HepG2 (cell line): Measurements from ENCODE around the gene VDAC2. TPM values are rescaled to one million over a fixed set of nuclear protein-coding genes. Genes with fewer than 3 reads are reported as not detected.

ENCODE experiments used
- ATAC-seq: fragments of 200-7000 bp; cut with Tn5 transposase; 3 replicates; pipeline ENCODE4 v1.9.1; 2020; ENCODE audit warnings: mild to moderate bottlenecking, moderate library complexity
- BruUV-seq: library from RNA; stranded (reverse); fragments of 400-500 nt; replicated peaks from 2 replicates; lab custom pipeline; 2021; lab: Mats Ljungman, UMichigan
- CTCF ChIA-PET: fragments of 300-600 bp; formaldehyde crosslinking; extraction: SDS; loops from one replicate; lab custom pipeline; 2021; ENCODE audit warnings: low total read pairs, inconsistent platforms, low intra/inter-chr PET ratio; lab: Yijun Ruan, JAX
- POLR2A ChIA-PET: fragments of 350-600 bp; sonication (Branson Sonifier 250); formaldehyde crosslinking; loops from one replicate; lab custom pipeline; 2020; ENCODE audit warnings: antibody characterized with exemption, inconsistent platforms; lab: Yijun Ruan, JAX
- DNase-seq: peaks from one replicate; pipeline ENCODE4 v3.0.0-alpha.2; 2015; ENCODE audit warnings: low spot score
- FAIRE-seq: peaks from 3 replicates; lab custom pipeline; 2011; peaks lifted over from hg19 to GRCh38; lab: Jason Lieb, UNC
- H2AFZ ChIP-seq: one replicate; pipeline ENCODE4 v1.6.1; 2011; ENCODE audit warnings: low read length, inconsistent platforms
- H3K27ac ChIP-seq: fragments of 300-600 bp; 3 replicates; pipeline ENCODE4 v1.8.0; 2011; ENCODE audit warnings: mixed run types, mild to moderate bottlenecking, mixed read lengths, low read length, inconsistent platforms; ENCODE audit not compliant: insufficient read depth; ENCODE audit errors: extremely low read length
- H3K27me3 ChIP-seq, 2 experiments: fragments of 200-600 bp in 1 of 2; 2 replicates in 1 of 2; 3 replicates in 1 of 2; pipeline versions ENCODE4 v1.6.0 to v1.8.0; 2011; ENCODE audit warnings: low read length in 2 of 2, mild to moderate bottlenecking in 2 of 2, moderate library complexity in 2 of 2, inconsistent platforms in 1 of 2; ENCODE audit not compliant: insufficient read depth in 2 of 2, control insufficient read depth in 1 of 2
- H3K36me3 ChIP-seq, 2 experiments: fragments of 200-600 bp in 1 of 2; replicated peaks in 1 of 2; 2 replicates in 1 of 2; 3 replicates in 1 of 2; pipeline versions ENCODE4 v1.5.1 to v1.8.0; 2011; ENCODE audit warnings: low read length in 2 of 2, inconsistent platforms in 1 of 2; ENCODE audit not compliant: insufficient read depth in 2 of 2, control insufficient read depth in 1 of 2
- H3K4me1 ChIP-seq: 2 replicates; pipeline ENCODE4 v1.5.1; 2012; ENCODE audit warnings: low read length, inconsistent platforms; ENCODE audit not compliant: insufficient read depth
- H3K4me2 ChIP-seq: 2 replicates; pipeline ENCODE4 v1.6.0; 2011; ENCODE audit warnings: low read depth, low read length, inconsistent platforms
- H3K4me3 ChIP-seq, 3 experiments: fragments of 200-600 bp in 1 of 3; sonication (generic), shearing (Covaris generic) in 1 of 3; replicated peaks in 1 of 3; 2 replicates each; pipeline ENCODE4 v1.5.1; 2011 to 2016; ENCODE audit warnings: low read length in 3 of 3, inconsistent platforms in 2 of 3, low read depth in 2 of 3, mild to moderate bottlenecking in 2 of 3, control low read depth in 1 of 3, mixed read lengths in 1 of 3; ENCODE audit not compliant: insufficient read depth in 1 of 3
- H3K79me2 ChIP-seq: one replicate; pipeline ENCODE4 v1.6.1; 2011; ENCODE audit warnings: low read length, inconsistent platforms; ENCODE audit not compliant: insufficient read depth
- H3K9ac ChIP-seq: 2 replicates; pipeline ENCODE4 v1.6.0; 2011; ENCODE audit warnings: mild to moderate bottlenecking, low read depth, low read length, inconsistent platforms; ENCODE audit not compliant: insufficient read depth
- H3K9me3 ChIP-seq: 2 replicates; pipeline ENCODE4 v1.5.1; 2012; ENCODE audit warnings: mild to moderate bottlenecking, low read length
- H4K20me1 ChIP-seq: 2 replicates; pipeline ENCODE4 v1.6.0; 2011; ENCODE audit warnings: inconsistent platforms, mild to moderate bottlenecking, low read length, moderate library complexity; ENCODE audit not compliant: insufficient read depth
- MAFK ChIP-seq, 2 experiments: IDR thresholded peaks in 1 of 2; conservative IDR thresholded peaks in 1 of 2; 2 replicates each; pipeline ENCODE4 v1.6.1; 2011; ENCODE audit warnings: improper control_type of control experiment in 2 of 2, low read length in 2 of 2
- MTA3 ChIP-seq: sonication (generic); formaldehyde crosslinking; IDR thresholded peaks from 2 replicates; pipeline ENCODE4 v1.4.0; 2020; ENCODE audit warnings: missing genetic modification reagents
- NFAT5 ChIP-seq: sonication (generic); formaldehyde crosslinking; IDR thresholded peaks from 2 replicates; pipeline ENCODE4 v1.4.0; 2020; ENCODE audit warnings: missing genetic modification reagents
- NFIB ChIP-seq: sonication (generic); formaldehyde crosslinking; IDR thresholded peaks from 2 replicates; pipeline ENCODE4 v1.9.0; 2021; ENCODE audit warnings: missing genetic modification reagents, mild to moderate bottlenecking, borderline replicate concordance
- NR0B2 ChIP-seq: sonication (generic); formaldehyde crosslinking; IDR thresholded peaks from 2 replicates; pipeline ENCODE4 v1.4.0; 2020; ENCODE audit warnings: mild to moderate bottlenecking, missing genetic modification reagents
- REL ChIP-seq: sonication (generic); formaldehyde crosslinking; conservative IDR thresholded peaks from 2 replicates; pipeline ENCODE4 v1.8.0; 2022; ENCODE audit warnings: mild to moderate bottlenecking, missing genetic modification reagents, moderate library complexity
- RXRA ChIP-seq: sonication (generic); formaldehyde crosslinking; IDR thresholded peaks from 2 replicates; pipeline ENCODE4 v1.5.1; 2020; ENCODE audit warnings: missing genetic modification reagents
- SMYD3 ChIP-seq: sonication (generic); formaldehyde crosslinking; IDR thresholded peaks from 2 replicates; pipeline ENCODE4 v1.8.1; 2023; ENCODE audit warnings: mild to moderate bottlenecking, missing genetic modification reagents
- XBP1 ChIP-seq: sonication (generic); formaldehyde crosslinking; IDR thresholded peaks from 2 replicates; pipeline ENCODE4 v1.5.0; 2020; ENCODE audit warnings: missing genetic modification reagents
- ZFP82 ChIP-seq: sonication (generic); formaldehyde crosslinking; IDR thresholded peaks from 2 replicates; pipeline ENCODE4 v1.5.1; 2020; ENCODE audit warnings: mild to moderate bottlenecking, missing genetic modification reagents, borderline replicate concordance
- ZNF333 ChIP-seq: sonication (generic); formaldehyde crosslinking; IDR thresholded peaks from 2 replicates; pipeline ENCODE4 v1.4.0; 2020; ENCODE audit warnings: mild to moderate bottlenecking, missing genetic modification reagents, borderline replicate concordance
- WGBS: methylation state at CpG from one replicate; pipeline ENCODE4 v1.1.6; 2017; ENCODE audit warnings: low lambda C conversion rate; 5-methylcytosine and 5-hydroxymethylcytosine counted together
- in situ Hi-C: cut with HindIII; loops from 2 replicates; pipeline ENCODE4 v1.10.0; 2017; ENCODE audit warnings: low pct_unique_long_range_greater_than_20kb; ENCODE audit not compliant: extremely low pct_ligation_motif_present
- intact Hi-C: fragments of 100-400 bp; cut with micrococcal nuclease; formaldehyde crosslinking; loops from one replicate; pipeline ENCODE4 v1.10.0; 2022; ENCODE audit not compliant: unreplicated experiment
- polyA plus RNA-seq, 8 experiments: library from polyadenylated mRNA; depleted of rRNA in 3 of 8; stranded (reverse) in 7 of 8; unstranded in 1 of 8; fragments of >200 nt; fragmentation: Illumina TruSeq in 4 of 8; extraction: Trizol in 4 of 8; gene quantifications; 2 replicates each; pipeline versions ENCODE4 v1.2.1 to v1.2.3, GENCODE V29; 2011 to 2016; ENCODE audit warnings: low read depth in 4 of 8, missing spikeins in 1 of 8, mixed read lengths in 1 of 8; ENCODE audit not compliant: insufficient read depth in 1 of 8
- total RNA-seq, 5 experiments: library from RNA; depleted of rRNA; stranded (reverse); fragments of >200 nt; fragmentation: Illumina TruSeq; extraction: Trizol; gene quantifications; 2 replicates each; pipeline ENCODE4 v1.2.3, GENCODE V29; 2016; ENCODE audit warnings: low read depth in 1 of 5

Gene VDAC2
- total and polyA plus RNA-seq, 2 of the 13 experiments (the other 11 are each of a cell fraction or from before 2014, with no cell fraction given), result 67.9 to 222 TPM

- POLR2A ChIA-PET, result no interaction called here
- in situ Hi-C loops, result no loop called here
- WGBS, result 39% methylated on average over 1 of the region's 1 CpG
These were observed 43.0 kb downstream of the VDAC2 start for GRCh38 chr10:75253281-75254220.

GRCh38 chr10:75254739-75255138 lies 44.1 kb downstream of the VDAC2 start:
- Histone ChIP-seq H2AFZ (no peak overlapping the region), H3K27me3 (no peaks in the 10 kb centered on the region), H3K36me3 (no peaks in the 10 kb centered on the region), H3K27ac (no peak overlapping the region), H3K79me2 (no peaks in the 10 kb centered on the region), H3K9ac (no peak overlapping the region), H4K20me1 (no peaks in the 10 kb centered on the region), H3K4me3 (no peak overlapping the region), H3K4me2 (no peak overlapping the region), H3K9me3 (peaks cover 17% of the 10 kb centered on the region; the same call in 1 of the 2 replicates), H3K4me1 (peaks cover 8% of the 10 kb centered on the region)
- 94% methylated on average over 2 of the region's 2 CpGs for WGBS
- TF ChIP-seq REL (no peak), XBP1 (CRISPR knock-in tag) (no peak), SMYD3 (no peak), RXRA (CRISPR knock-in tag) (no peak), NR0B2 (CRISPR knock-in tag) (no peak), NFIB (no peak), MAFK (conservative IDR thresholded peaks at IDR 0.05 in 1 of 2, IDR thresholded peaks at IDR 0.05 in 1 of 2; ENCODE audit: low read length in 2 of 2) (no peak), NFAT5 (CRISPR knock-in tag) (no peak), MTA3 (CRISPR knock-in tag) (no peak)
- CTCF ChIA-PET, result no interaction called here
- no TSS peak for BruUV-seq
- FAIRE-seq, result no peak
- ATAC-seq, result no peak
- no peak for DNase-seq
- POLR2A ChIA-PET, result no interaction called here
- in situ Hi-C loops (no loop called here), intact Hi-C loops (no loop called here)

More at GRCh38 chr10:75253281-75254220, 43.0 kb downstream of the VDAC2 start:
- no peak overlapping the region for H3K27ac ChIP-seq
- H3K79me2 ChIP-seq, result no peaks in the 10 kb centered on the region
- no peak overlapping the region for H3K4me3 ChIP-seq
- no peaks in the 10 kb centered on the region for H4K20me1 ChIP-seq
- H3K9ac ChIP-seq, result no peak overlapping the region
- DNase-seq (no peak), ATAC-seq (no peak)
- no peaks in the 10 kb centered on the region for H3K27me3 ChIP-seq
- H2AFZ ChIP-seq, result no peak overlapping the region
- TF ChIP-seq ZNF333 (CRISPR knock-in tag), result no peak
- peak; percentile 40; the same call in 1 of the 2 replicates for TF ChIP-seq ZFP82
- TF ChIP-seq, all 625 proteins: peak for 1
- Histone ChIP-seq H3K9me3 (peaks cover 17% of the 10 kb centered on the region; the same call in 1 of the 2 replicates), H3K4me2 (no peak overlapping the region), H3K4me1 (peaks cover 8% of the 10 kb centered on the region), H3K36me3 (no peaks in the 10 kb centered on the region)
- BruUV-seq, result no TSS peak
- FAIRE-seq, result no peak
- intact Hi-C loops, result no loop called here
- CTCF ChIA-PET, result no interaction called here
